AG09319 (cell line): ENCODE measurements around the gene TMEM125.

Source experiments
- DNase-seq: peaks from one replicate; pipeline ENCODE4 v3.0.0-alpha.2; 2010; ENCODE audit warnings: low read depth; ENCODE audit errors: extremely low read depth
- CTCF ChIP-seq: IDR thresholded peaks from 2 replicates; pipeline ENCODE4 v1.5.1; 2011; ENCODE audit warnings: low read depth, mild to moderate bottlenecking, inconsistent platforms, low read length, moderate library complexity

The TMEM125 gene

GRCh38 chr1:43307458-43308158 lies 37.8 kb downstream of the TMEM125 start:
- no peak for DNase-seq
- TF ChIP-seq CTCF = no peak

GRCh38 chr1:43308635-43309404 lies 39.0 kb downstream of the TMEM125 start:
- DNase-seq = no peak
- no peak for TF ChIP-seq CTCF

- TF ChIP-seq CTCF = no peak
- DNase-seq = no peak
These were observed 39.7 kb downstream of the TMEM125 start for GRCh38 chr1:43309405-43310025.

GRCh38 chr1:43311521-43311920 lies 41.7 kb downstream of the TMEM125 start:
- no peak for DNase-seq
- TF ChIP-seq CTCF = no peak

- DNase-seq = no peak
- no peak for TF ChIP-seq CTCF
These were observed 42.4 kb downstream of the TMEM125 start for GRCh38 chr1:43312212-43312623.

GRCh38 chr1:43312663-43313515 lies 43.1 kb downstream of the TMEM125 start:
- TF ChIP-seq CTCF = no peak
- no peak for DNase-seq
